ENCODE data around the gene SLC25A13. TPM values are rescaled to one million over a fixed set of nuclear protein-coding genes. Genes with fewer than 3 reads are reported as not detected.

Gene SLC25A13
- total RNA-seq, 1 experiment from 2014 or later = 77.2 TPM

DNA sequence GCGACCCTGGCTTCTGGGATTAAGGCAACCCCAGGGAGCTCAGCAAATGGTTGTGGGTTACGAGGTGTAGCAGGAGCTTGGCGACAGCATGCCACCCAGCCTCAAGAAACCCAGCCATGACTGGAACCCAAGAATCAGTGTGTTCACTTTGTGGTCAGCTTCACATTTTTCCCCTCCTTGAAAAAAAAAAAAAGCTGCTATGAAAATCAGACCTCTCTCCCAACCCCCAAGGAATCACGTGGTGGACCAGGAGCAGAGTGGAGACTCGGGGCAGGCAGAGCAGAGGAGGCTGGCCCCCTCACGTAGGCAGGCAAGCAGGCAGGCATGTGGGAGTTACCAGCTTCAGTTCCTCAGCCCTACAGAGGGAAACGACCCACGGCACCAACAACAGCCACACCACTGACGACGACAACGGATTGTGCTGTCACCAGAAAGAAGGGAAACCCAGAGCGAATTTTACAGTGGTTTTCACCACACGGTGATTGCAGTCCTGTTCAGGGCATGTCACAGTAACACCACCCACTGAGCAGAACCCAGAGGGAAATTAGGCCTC, 203.4 kb downstream of the SLC25A13 start:
- ChIA-PET CTCF (interaction anchor here (1.0 to 1.1 kb wide), 2 partner anchors 10 to 43 kb away, joined by 3 read pairs; no protein-coding TSS in a partner anchor), POLR2A (interaction anchor here (0.7 kb wide), 1 partner anchor 23 kb away, joined by 3 read pairs; no protein-coding TSS in a partner anchor)
- DNase-seq (ENCODE audit: low spot score) (peak; percentile 16), ATAC-seq (peak; percentile 86)
- H3K4me1 Mint-ChIP-seq = peaks cover 26% of the 10 kb centered on the region
- H3K27ac Mint-ChIP-seq = no peak overlapping the region
- no peaks in the 10 kb centered on the region for H3K27me3 Mint-ChIP-seq (ENCODE audit: low read depth)
- no peak overlapping the region for H3K4me3 Mint-ChIP-seq
- peaks cover 13% of the 10 kb centered on the region for H3K36me3 Mint-ChIP-seq
- TF ChIP-seq, protein P1, sequence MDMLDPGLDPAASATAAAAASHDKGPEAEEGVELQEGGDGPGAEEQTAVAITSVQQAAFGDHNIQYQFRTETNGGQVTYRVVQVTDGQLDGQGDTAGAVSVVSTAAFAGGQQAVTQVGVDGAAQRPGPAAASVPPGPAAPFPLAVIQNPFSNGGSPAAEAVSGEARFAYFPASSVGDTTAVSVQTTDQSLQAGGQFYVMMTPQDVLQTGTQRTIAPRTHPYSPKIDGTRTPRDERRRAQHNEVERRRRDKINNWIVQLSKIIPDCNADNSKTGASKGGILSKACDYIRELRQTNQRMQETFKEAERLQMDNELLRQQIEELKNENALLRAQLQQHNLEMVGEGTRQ (CRISPR knock-in tag; IDR thresholded peaks at IDR 0.05) = peak; percentile 46; the same call in 1 of the 2 replicates
- TF ChIP-seq TEAD1 (CRISPR knock-in tag; IDR thresholded peaks at IDR 0.05) = no peak
- no peak for TF ChIP-seq ZNF138 (CRISPR knock-in tag; conservative IDR thresholded peaks at IDR 0.05)
- H3K9me3 Mint-ChIP-seq = peaks cover 6% of the 10 kb centered on the region; the same call in 1 of the 2 replicates

DNA sequence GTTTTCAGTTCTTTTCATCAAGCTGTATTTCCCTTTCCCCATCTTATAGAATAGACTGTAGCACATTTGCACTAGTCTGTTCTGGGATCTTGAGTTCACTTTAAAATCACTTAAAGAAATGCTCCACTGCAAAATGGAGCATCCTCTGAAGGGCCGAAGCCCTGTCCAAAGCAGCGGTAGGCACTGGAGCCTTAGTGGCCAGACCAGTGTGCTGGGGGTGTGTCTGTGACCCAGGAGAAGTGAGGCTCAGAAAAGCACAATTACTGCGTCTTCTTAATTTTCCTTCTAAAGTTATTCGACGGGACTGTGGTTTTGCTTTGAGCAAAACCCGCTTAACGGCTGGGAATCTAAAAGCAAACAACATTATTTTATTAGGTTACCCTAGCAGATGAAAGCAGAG, 205.7 kb downstream of the SLC25A13 start:
- Mint-ChIP-seq H3K4me3 (no peak overlapping the region), H3K27me3 (ENCODE audit: low read depth) (peaks cover 3% of the 10 kb centered on the region; the same call in 1 of the 2 replicates), H3K27ac (no peak overlapping the region), H3K36me3 (peaks cover 9% of the 10 kb centered on the region), H3K4me1 (peaks cover 13% of the 10 kb centered on the region), H3K9me3 (peaks cover 6% of the 10 kb centered on the region; the same call in 1 of the 2 replicates)
- DNase-seq (ENCODE audit: low spot score) = no peak
- POLR2A ChIA-PET = no interaction called here
- CTCF ChIA-PET = no interaction called here
- TF ChIP-seq TP53 (CRISPR knock-in tag; IDR thresholded peaks at IDR 0.05) (no peak), HMGA2 (CRISPR knock-in tag; IDR thresholded peaks at IDR 0.05) (no peak), KAT7 (CRISPR knock-in tag; IDR thresholded peaks at IDR 0.05; ENCODE audit: borderline replicate concordance) (no peak)
- TF ChIP-seq, protein P2, sequence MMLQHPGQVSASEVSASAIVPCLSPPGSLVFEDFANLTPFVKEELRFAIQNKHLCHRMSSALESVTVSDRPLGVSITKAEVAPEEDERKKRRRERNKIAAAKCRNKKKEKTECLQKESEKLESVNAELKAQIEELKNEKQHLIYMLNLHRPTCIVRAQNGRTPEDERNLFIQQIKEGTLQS (CRISPR knock-in tag; conservative IDR thresholded peaks at IDR 0.05) = no peak
- TF ChIP-seq, protein P3, sequence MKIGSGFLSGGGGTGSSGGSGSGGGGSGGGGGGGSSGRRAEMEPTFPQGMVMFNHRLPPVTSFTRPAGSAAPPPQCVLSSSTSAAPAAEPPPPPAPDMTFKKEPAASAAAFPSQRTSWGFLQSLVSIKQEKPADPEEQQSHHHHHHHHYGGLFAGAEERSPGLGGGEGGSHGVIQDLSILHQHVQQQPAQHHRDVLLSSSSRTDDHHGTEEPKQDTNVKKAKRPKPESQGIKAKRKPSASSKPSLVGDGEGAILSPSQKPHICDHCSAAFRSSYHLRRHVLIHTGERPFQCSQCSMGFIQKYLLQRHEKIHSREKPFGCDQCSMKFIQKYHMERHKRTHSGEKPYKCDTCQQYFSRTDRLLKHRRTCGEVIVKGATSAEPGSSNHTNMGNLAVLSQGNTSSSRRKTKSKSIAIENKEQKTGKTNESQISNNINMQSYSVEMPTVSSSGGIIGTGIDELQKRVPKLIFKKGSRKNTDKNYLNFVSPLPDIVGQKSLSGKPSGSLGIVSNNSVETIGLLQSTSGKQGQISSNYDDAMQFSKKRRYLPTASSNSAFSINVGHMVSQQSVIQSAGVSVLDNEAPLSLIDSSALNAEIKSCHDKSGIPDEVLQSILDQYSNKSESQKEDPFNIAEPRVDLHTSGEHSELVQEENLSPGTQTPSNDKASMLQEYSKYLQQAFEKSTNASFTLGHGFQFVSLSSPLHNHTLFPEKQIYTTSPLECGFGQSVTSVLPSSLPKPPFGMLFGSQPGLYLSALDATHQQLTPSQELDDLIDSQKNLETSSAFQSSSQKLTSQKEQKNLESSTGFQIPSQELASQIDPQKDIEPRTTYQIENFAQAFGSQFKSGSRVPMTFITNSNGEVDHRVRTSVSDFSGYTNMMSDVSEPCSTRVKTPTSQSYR (CRISPR knock-in tag; IDR thresholded peaks at IDR 0.05) = no peak
- TF ChIP-seq, protein P4, sequence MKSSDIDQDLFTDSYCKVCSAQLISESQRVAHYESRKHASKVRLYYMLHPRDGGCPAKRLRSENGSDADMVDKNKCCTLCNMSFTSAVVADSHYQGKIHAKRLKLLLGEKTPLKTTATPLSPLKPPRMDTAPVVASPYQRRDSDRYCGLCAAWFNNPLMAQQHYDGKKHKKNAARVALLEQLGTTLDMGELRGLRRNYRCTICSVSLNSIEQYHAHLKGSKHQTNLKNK (CRISPR knock-in tag; IDR thresholded peaks at IDR 0.05) = no peak
- ATAC-seq = no peak

DNA sequence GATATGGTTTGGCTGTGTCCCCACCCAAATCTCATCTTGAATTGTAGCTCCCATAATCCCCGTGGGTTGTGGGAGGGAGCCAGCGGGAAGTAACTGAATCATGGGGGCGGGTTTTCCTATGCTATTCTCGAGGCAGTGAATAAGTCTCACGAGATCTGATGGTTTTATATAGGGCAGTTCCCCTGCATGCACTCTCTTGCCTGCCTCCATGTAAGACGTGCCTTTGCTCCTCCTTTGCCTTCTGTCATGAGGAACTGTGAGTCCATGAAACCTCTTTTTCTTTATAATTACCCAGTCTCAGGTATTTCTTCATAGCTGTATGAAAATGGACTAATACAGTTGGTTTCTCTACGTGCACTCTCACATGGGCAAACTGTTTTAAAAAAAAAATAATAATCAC, 207.7 kb downstream of the SLC25A13 start:
- Mint-ChIP-seq H3K4me3 (no peak overlapping the region), H3K27ac (no peak overlapping the region), H3K4me1 (peaks cover 9% of the 10 kb centered on the region), H3K9me3 (peaks cover 6% of the 10 kb centered on the region; the same call in 1 of the 2 replicates), H3K27me3 (ENCODE audit: low read depth) (peaks cover 3% of the 10 kb centered on the region; the same call in 1 of the 2 replicates), H3K36me3 (no peaks in the 10 kb centered on the region)
- no peak for DNase-seq (ENCODE audit: low spot score)
- no peak for TF ChIP-seq RORB (CRISPR knock-in tag; IDR thresholded peaks at IDR 0.05)
- TF ChIP-seq, protein P1 (CRISPR knock-in tag; IDR thresholded peaks at IDR 0.05) = no peak
- TF ChIP-seq, protein P5, sequence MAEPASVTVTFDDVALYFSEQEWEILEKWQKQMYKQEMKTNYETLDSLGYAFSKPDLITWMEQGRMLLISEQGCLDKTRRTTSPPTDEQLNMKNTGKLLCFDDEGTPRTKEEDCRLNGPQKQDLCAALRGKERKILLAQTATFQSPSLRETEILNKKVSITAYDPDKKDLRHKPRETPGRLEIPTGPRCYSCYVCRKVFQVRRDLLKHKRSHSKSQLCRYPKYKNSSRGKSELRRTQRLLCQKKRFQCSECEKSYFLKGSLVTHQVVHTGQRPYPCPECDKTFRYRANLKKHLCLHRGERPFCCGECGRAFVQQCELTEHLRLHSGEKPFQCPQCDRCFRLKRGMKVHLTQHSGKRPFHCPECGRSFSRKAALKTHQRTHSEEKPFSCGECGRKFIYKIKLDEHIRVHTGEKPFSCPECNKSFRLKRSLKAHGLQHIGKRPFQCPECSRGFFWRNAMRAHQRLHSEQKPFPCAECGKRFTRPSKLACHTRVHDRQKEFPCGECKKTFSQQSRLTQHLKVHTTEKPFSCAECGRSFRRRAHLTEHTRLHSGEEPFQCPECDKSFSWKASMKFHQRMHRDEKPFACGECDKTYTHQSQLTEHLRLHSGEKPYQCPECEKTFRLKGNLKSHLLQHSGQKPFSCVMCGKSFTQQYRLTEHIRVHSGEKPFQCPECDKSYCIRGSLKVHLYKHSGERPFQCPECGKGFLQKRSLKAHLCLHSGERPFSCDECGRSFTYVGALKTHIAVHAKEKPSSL (CRISPR knock-in tag; conservative IDR thresholded peaks at IDR 0.05) = no peak
- TF ChIP-seq, protein P6, sequence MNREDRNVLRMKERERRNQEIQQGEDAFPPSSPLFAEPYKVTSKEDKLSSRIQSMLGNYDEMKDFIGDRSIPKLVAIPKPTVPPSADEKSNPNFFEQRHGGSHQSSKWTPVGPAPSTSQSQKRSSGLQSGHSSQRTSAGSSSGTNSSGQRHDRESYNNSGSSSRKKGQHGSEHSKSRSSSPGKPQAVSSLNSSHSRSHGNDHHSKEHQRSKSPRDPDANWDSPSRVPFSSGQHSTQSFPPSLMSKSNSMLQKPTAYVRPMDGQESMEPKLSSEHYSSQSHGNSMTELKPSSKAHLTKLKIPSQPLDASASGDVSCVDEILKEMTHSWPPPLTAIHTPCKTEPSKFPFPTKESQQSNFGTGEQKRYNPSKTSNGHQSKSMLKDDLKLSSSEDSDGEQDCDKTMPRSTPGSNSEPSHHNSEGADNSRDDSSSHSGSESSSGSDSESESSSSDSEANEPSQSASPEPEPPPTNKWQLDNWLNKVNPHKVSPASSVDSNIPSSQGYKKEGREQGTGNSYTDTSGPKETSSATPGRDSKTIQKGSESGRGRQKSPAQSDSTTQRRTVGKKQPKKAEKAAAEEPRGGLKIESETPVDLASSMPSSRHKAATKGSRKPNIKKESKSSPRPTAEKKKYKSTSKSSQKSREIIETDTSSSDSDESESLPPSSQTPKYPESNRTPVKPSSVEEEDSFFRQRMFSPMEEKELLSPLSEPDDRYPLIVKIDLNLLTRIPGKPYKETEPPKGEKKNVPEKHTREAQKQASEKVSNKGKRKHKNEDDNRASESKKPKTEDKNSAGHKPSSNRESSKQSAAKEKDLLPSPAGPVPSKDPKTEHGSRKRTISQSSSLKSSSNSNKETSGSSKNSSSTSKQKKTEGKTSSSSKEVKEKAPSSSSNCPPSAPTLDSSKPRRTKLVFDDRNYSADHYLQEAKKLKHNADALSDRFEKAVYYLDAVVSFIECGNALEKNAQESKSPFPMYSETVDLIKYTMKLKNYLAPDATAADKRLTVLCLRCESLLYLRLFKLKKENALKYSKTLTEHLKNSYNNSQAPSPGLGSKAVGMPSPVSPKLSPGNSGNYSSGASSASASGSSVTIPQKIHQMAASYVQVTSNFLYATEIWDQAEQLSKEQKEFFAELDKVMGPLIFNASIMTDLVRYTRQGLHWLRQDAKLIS (CRISPR knock-in tag; IDR thresholded peaks at IDR 0.05; ENCODE audit: borderline replicate concordance) = no peak
- TF ChIP-seq, protein P7, sequence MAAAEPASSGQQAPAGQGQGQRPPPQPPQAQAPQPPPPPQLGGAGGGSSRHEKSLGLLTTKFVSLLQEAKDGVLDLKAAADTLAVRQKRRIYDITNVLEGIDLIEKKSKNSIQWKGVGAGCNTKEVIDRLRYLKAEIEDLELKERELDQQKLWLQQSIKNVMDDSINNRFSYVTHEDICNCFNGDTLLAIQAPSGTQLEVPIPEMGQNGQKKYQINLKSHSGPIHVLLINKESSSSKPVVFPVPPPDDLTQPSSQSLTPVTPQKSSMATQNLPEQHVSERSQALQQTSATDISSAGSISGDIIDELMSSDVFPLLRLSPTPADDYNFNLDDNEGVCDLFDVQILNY (CRISPR knock-in tag; IDR thresholded peaks at IDR 0.05) = no peak
- ChIA-PET CTCF (no interaction called here), POLR2A (no interaction called here)
- ATAC-seq = no peak
